Suprapubic skin (tissue), 3 donors: ENCODE data around the gene FREY1.

Experiments used
- CTCF ChIP-seq, 2 donors: fragments of 200-600 bp in 1 of 2; fragments of 450-650 bp in 1 of 2; sonication (generic) in 1 of 2; IDR thresholded peaks; one replicate each; pipeline ENCODE4 v1.5.1; 2016 to 2019; ENCODE audit warnings: antibody characterized with exemption in 2 of 2, mild to moderate bottlenecking in 1 of 2, moderate library complexity in 1 of 2
- EP300 ChIP-seq: sonication (generic); formaldehyde crosslinking; IDR thresholded peaks from one replicate; pipeline ENCODE4 v1.6.1; 2017; ENCODE audit warnings: antibody characterized with exemption

- no peak for TF ChIP-seq CTCF (IDR thresholded peaks at IDR 0.05)
- no peak for TF ChIP-seq EP300
Measured at GRCh38 chr11:45858751-45859398, 48.2 kb downstream of the FREY1 start.
